NCI-H526 (cell line): ENCODE results near the gene SRRM2.

Experiments
- DNase-seq, 2 experiments: peaks; one replicate each; lab custom pipeline; 2025; lab: John Stamatoyannopoulos, UW

SRRM2 gene

GRCh38 chr16:2798723-2799204, 46.3 kb downstream of the SRRM2 start:
- no peak for DNase-seq

GRCh38 chr16:2799205-2799858, 46.9 kb downstream of the SRRM2 start:
- no peak for DNase-seq

- DNase-seq, result no peak
These were observed 47.4 kb downstream of the SRRM2 start for GRCh38 chr16:2799859-2800226.

GRCh38 chr16:2803545-2804195, 51.2 kb downstream of the SRRM2 start:
- DNase-seq, result no peak

GRCh38 chr16:2804728-2805127, 52.3 kb downstream of the SRRM2 start:
- no peak for DNase-seq

- DNase-seq, result no peak
These were observed 53.8 kb downstream of the SRRM2 start for GRCh38 chr16:2806286-2806685.

GRCh38 chr16:2808181-2808580, 55.7 kb downstream of the SRRM2 start:
- DNase-seq, result no peak

GRCh38 chr16:2809149-2809760, 56.8 kb downstream of the SRRM2 start:
- DNase-seq, result no peak

- DNase-seq, result no peak
These were observed 58.2 kb downstream of the SRRM2 start for GRCh38 chr16:2810651-2811050.

GRCh38 chr16:2811703-2812471, 59.4 kb downstream of the SRRM2 start:
- DNase-seq, result no peak

GRCh38 chr16:2813771-2814221, 61.4 kb downstream of the SRRM2 start:
- DNase-seq, result no peak

- no peak for DNase-seq
These were observed 62.3 kb downstream of the SRRM2 start for GRCh38 chr16:2814551-2815298.

GRCh38 chr16:2815299-2815771, 62.9 kb downstream of the SRRM2 start:
- DNase-seq, result no peak

- DNase-seq, result no peak
These were observed 64.4 kb downstream of the SRRM2 start, which contains the start of gene PRSS21 for GRCh38 chr16:2816751-2817339. Gene PRSS21 (plus strand): TSS chr16:2817237. CDS start chr16:2817269, 32 bp downstream.

GRCh38 chr16:2817340-2818271, 65.2 kb downstream of the SRRM2 start:
- no peak for DNase-seq

- no peak for DNase-seq
These were observed 65.9 kb downstream of the SRRM2 start for GRCh38 chr16:2818272-2818876.

GRCh38 chr16:2819179-2819938, 66.9 kb downstream of the SRRM2 start:
- no peak for DNase-seq

GRCh38 chr16:2819939-2820835, 67.7 kb downstream of the SRRM2 start:
- DNase-seq, result no peak
